Fibroblast of gingiva (primary cell): Measurements from ENCODE around the gene BIN2.
A peak's percentile ranks its signal among the peaks of the same experiment; 100 is the strongest.
"Not testable (repeated sequence)": the region's sequence is repeated elsewhere in the genome, so short reads cannot be mapped to it uniquely, and the experiment has no call there.

Experiments
- DNase-seq: peaks from one replicate; pipeline ENCODE4 v3.0.0-alpha.2; 2011; ENCODE audit warnings: low read depth

The BIN2 gene

DNA sequence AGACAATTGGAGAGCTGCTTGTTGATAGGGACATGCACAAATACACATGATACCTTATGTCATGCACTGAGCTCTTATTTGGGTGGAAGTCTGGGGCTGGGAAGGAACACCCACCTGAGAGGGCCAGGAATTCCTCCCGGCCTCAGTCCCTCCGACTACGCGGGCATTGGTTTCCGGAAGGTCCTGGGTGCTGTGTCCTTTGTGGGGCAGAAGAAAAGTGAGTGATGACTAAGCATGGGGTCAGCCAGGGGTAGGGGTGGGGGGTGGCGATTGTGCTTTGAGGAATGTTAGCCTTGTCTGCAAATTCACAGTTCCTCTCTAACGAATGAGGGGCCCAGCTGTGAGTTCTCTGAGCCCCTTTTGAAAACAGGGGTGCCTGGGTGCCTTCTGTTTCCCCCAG is 21.7 kb upstream of the BIN2 start:
- no peak for DNase-seq

GRCh38 chr12:51343201-51343600 is 19.2 kb upstream of the BIN2 start:
- DNase-seq = no peak

DNA sequence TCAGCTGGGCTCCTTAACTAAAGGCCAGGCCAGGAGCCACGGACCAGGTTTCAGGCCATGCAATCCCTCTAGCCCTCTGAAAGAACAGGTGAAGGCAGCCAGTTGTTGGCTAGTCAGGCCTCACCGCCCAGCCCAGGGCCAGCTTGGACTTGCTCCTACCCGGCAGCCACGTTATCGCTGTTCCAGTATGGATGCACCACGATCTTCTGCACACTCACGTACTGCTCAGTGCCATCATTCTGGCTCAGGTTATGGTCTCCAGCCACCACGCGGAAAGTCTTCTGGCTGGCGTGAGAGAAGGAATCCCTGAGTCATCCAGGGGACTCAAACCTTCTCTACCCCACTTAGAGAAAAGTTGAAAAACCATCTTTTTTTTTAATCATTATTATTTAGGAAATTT is 18.4 kb upstream of the BIN2 start:
- DNase-seq = no peak

DNA sequence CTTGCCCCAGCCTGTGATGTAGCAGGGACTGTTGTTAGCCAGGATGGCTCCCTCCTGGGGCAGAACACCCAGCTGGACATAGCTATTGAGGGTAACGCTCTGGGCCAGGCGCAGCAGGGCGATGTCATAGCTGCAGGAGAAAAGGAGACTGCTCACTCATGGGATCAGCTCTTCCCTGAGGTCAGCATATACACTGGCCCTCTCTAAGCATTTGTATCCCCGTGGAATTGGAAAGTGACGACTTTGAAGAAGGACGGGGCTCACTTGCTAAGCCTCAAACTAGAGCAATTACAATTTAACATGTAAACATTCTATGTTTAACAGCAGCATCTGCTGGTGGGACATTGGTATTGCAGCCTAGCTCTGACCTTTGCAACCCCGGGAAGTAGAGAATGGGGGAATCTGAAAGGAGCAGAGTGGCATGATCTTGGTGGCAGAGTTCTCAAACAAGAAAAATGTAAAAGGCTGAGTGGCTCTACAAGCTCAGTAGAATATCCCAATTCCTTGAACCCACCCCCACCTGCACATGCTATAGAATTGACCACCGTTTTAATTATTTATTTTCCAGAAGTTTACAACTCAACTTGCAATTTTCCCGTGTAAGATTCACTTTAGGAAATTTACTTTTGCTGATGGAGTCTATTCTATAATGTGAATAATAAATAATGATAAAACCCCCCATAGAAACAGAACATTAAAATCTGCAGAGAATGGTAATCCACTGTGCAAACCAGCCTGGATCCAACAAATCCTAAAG is 17.5 kb upstream of the BIN2 start:
- DNase-seq = peak; percentile 63

DNA sequence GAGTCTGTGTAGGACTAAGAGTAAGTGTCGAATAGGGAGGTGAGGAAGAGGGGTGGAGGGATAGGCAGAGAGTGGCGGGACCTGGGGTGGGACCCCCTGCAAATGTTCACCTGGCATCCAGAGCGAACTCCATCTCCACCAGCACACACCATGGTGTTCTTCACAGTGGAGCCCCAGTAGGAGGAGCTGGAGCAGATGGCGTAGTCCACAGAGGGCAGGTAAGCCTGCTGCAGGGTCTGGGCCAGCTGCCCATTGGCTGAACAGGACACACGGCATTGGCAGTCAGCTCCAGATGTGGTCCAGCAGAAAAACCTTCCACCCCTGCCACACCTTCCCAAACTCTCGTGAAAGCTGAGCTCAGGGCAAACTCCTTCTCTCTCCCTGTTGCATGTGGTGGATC is 15.8 kb upstream of the BIN2 start:
- no peak for DNase-seq

DNA sequence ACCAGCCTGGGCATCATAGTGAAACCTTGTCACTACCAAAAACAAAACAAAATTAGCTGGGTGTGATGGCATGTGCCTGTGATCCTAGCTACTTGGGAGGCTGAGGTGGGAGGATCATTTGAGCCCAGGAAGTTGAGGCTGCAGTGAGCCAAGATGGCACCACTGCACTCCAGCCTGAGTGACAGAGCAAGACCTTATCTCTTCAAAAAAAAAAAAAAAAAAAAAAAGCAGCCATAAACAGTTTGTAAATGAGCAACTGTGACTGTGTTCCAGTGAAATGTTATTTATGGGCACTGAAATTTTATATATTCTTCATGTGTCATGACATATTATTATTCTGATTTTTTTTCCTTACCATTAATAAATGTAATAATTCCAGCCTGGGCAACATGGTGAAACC is 13.4 kb upstream of the BIN2 start:
- DNase-seq = not testable (repeated sequence)

DNA sequence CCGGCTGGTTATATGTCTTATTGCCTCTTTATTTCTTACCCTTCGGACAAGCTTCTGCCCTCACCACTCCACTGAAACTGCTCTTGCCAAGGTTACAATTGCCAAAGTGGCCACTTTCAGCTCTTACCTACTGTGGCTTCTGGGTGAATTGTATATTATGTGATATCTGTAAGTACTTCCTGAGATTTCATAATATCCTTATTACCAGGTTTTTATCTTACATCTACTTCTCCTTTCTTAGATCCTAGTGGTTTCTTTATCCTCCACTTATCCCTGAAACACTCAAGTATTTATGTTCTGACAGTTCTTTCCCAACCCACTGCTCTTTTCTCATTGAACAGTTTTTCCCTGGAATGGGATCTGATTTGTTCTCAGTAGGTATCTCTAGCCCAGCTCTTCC is 12.0 kb upstream of the BIN2 start:
- DNase-seq = no peak

DNA sequence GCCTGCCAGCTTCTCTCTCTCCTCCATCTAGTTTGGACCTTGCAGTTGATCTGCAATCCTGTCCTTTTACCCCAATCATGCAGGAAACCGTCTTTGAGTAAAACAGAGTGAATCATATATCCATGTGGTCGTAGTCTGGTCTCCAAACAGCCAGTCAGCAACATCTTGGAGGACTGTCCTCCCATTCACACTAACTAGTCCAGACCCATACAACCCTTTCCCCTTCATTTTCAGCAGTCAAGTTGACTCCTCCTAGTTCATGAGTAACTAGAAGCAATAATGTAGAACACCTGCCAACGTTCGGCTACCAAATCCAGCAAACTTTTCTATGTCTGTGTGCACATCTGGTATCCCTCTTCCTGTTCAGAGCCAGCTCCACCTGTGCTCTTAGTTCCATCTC is 10.8 kb upstream of the BIN2 start:
- DNase-seq = no peak

DNA sequence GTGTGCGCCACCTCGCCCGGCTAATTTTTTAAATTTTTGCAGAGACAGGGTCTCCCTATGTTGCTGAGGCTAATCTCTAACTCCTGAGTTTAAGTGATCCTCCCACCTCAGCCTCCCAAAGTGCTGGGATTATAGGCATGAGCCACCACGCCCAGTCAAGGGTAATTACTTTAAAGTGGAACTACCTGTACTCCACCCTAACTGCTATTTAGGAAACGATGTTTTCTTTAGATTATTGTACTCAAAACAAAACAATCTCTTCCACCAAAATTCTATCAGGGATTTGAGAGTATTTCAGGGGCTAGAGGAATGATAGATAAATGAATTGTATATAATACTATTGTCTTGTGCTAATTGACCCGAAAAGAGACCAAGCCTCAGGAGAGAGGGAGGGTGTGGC is 9.6 kb upstream of the BIN2 start:
- no peak for DNase-seq

GRCh38 chr12:51330186-51330585 is 6.2 kb upstream of the BIN2 start:
- DNase-seq = peak; percentile 33

DNA sequence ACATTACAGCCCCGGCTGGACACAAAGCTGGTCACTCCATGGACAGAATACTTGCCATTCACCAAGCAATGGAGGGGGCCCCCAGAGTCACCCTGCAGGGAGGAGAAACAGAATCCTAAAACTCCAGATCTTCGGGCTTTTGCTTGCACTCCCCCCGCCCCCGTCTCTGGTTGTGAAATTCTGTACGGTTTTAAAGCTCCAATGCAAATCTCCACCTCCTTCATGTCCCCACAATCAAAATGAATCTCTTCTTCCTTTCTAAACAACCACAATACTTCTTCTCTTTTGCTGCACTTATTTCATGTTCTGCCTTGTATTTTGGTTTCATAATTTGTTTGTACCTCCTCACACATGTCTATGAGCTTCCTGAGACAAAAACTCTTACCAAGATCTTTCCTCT is 5.8 kb upstream of the BIN2 start:
- no peak for DNase-seq

DNA sequence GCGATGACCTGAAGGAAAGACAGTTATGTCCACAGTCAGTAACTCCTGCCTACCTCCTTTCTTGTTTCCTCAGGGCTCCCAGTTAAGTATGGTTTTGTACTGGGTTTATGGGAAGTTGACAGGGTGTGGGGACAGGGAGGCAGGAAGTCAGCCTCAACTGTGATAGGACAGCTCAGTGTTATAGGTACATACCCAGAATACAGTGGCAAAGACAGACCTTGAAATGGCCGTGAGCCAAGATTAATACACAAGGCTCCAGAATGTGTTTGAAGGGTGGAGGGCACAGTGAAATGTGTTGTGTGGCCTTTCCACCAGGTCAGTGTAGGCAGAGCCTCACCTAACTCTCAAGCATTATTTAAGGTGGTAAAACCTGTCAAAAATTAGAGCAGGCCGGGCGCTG is 4.6 kb upstream of the BIN2 start:
- no peak for DNase-seq

DNA sequence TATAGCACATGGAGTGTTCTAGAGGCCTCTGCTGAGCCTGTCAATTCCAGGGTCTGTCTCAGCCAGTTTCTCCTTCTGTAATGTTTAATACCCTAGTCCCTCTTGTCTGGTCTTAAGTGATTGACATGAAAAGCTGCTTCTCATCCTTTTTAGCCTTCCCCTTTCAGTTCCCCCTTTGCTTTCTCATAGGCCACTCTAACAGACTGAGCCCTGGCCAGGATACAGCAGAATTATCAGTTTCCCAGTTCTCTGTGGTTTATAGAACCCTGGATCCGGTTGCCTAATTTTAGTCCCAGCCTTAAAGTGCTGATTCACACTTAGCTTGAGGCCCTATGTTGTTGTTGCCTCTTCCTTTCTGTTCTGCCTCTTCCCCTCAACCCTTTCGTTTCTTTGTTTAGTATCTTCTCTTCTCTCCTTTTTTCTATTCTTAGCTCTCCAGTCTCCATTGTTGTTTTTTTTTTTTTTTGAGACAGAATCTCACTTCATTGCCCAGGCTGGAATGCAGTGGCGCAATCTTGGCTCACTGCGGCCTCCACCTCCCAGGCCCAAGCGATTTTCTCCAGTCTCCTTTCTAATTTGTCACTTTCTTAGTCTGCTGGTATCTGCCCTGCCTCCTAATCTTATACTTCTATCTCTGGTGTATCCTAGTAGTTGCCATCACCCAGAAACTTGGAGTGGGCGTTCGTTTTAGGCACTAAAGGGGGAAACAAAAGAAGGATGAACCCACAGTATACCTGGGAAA is 2.9 kb upstream of the BIN2 start:
- DNase-seq = peak; percentile 69

DNA sequence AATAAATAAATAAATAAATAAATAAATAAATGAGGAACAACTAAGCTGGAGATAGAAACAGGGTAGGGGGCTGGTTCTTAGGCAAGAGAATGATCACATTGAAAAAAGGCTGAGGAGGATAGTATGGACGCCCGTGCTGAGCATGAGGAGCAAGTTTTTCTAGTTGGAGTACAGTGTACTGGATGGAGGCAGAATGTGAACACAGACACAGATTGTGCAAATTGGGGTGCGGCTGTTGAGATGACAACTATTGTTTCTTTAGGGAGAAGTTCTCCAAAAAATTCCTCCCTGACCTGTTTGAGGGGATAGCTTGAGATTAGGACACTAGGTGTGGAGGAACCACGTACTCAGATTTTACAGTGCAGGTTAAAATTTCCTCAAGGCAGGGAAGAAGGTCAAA is 979 bp upstream of the BIN2 start:
- no peak for DNase-seq

DNA sequence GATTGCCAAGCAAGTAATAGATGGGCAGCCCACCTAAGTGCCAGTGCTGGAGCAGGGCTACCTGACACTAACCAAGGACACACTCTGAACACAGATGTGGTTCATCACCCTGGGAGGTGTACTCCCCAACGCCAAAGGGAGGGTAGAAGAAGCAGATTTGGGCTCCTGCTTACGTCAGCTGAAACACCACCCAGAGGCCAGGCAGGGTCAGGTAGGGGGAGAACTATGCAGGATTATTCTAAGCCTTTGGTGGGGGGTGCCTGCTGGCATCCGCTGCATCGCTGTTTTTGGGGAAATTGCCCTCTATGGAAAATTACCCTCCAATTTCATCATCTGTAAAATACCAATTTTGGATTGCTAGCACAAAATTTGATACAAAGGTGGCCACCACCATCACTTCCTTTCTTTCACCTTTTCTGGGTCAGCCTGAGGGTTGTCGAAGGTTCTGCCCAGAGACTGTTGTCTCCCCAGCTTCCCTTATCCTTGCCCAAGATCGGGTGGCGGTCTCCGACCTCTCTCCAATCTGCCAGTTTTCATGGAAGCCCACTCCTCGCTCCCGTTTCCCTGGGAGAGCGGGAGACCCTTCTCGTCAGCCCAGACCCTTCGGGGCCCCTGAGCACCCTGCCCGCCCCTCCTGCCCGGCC is 535 bp downstream of the BIN2 start:
- no peak for DNase-seq

GRCh38 chr12:51322452-51322851 is 1.5 kb downstream of the BIN2 start:
- DNase-seq = no peak

GRCh38 chr12:51321882-51322281 is 2.1 kb downstream of the BIN2 start:
- DNase-seq = no peak

DNA sequence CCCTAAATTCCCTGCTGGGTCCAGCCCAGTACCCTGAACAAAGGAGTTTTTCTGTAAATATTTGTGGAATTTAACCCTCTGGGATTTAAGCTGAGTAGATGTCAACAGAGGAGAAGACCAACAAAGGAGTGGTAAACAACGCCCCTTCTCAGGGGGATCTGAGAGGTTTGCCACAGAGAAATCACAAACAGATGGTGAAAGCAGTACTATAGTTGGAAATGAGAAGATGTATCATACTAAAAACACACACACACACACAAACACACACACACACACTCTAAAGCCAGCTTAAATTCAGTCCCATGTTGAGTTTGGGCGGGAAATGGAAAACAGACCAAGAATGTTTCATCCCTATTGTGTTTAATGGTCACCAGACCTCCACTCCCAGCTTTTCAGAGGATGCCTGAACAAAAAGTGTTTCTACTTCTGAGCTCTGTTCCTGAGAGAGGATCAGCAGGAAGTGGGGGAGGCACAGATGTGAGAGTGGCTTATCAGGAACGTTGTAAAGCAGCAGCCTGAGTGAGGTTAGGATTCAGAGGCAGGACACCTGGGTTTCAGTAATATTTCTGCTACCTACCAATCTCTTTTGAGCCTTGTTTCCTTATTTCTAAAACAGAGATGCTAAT is 3.2 kb downstream of the BIN2 start:
- DNase-seq = peak; percentile 76

GRCh38 chr12:51320311-51320694 is 3.7 kb downstream of the BIN2 start:
- DNase-seq = no peak

DNA sequence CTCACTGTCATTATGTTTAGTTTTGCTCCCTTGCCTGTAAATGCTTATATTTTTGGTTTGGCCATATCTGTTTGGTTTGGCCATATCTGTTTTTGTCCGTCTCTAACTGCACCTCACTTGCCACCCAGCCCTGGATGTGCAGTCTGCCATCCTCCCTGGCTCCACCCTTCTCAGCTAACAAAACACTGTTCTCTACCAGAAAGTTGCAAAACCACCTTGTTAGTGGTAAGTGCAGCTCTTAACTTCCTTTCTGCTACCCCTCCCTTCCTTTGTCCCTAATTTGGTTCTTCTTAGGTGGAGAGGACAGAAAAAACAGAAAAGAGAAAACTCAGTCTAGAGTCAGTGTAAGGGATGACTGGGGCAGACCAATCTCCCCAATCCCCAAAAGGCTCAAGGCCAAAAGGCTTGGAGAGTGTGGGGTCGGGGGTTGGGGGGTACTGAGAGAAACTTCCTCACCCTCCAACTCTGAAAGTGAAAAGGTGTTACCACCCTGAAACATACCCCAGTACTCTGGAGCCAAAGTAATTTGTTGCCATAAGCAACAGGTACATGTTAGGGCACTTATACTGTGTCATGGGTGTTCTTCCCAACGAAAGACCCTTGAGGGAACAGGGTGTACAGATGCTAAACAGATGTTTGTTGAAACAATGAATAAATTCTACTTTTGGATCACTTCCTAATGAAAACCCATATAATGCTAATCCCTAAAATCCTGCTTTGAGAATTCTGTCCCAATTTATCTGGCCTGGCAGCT is 5.0 kb downstream of the BIN2 start:
- no peak for DNase-seq

- DNase-seq = not testable (repeated sequence)
Measured at GRCh38 chr12:51318057-51318806, 5.7 kb downstream of the BIN2 start.
